Neutrophil (primary cell): ENCODE measurements around the gene TYSND1.
"Not testable (repeated sequence)": the region's sequence is repeated elsewhere in the genome, so short reads cannot be mapped to it uniquely, and the experiment has no call there.

Experiments
- H3K27ac ChIP-seq: fragments of 200-600 bp; sonication (generic); 2 replicates; pipeline ENCODE4 v1.5.1; 2016; ENCODE audit warnings: mild to moderate bottlenecking, moderate library complexity
- H3K27me3 ChIP-seq: fragments of 200-600 bp; sonication (generic); 2 replicates; pipeline ENCODE4 v1.6.0; 2016; ENCODE audit warnings: mild to moderate bottlenecking
- H3K36me3 ChIP-seq: fragments of 200-600 bp; sonication (generic); 2 replicates; pipeline ENCODE4 v1.5.1; 2017
- H3K4me1 ChIP-seq, 2 experiments: fragments of 200-600 bp in 1 of 2; sonication (generic) in 1 of 2; 1 replicate in 1 of 2; 2 replicates in 1 of 2; pipeline versions ENCODE4 v1.5.1 to v1.6.1; 2013 to 2016; ENCODE audit warnings: low read depth in 1 of 2, low read length in 1 of 2, mild to moderate bottlenecking in 1 of 2, moderate library complexity in 1 of 2; ENCODE audit not compliant: control insufficient read depth in 1 of 2, insufficient read depth in 1 of 2
- H3K4me3 ChIP-seq, 2 experiments: fragments of 200-600 bp in 1 of 2; sonication (generic) in 1 of 2; 1 replicate in 1 of 2; 2 replicates in 1 of 2; pipeline ENCODE4 v1.5.1; 2013 to 2016; ENCODE audit warnings: low read depth in 1 of 2, low read length in 1 of 2, mild to moderate bottlenecking in 1 of 2, moderate library complexity in 1 of 2
- H3K9me3 ChIP-seq: fragments of 200-600 bp; sonication (generic); 2 replicates; pipeline ENCODE4 v1.5.1; 2016
- TF ChIP-seq, protein P1 (sequence below): fragments of 200-600 bp; sonication (generic); IDR thresholded peaks from 2 replicates; pipeline ENCODE4 v1.5.1; 2016; ENCODE audit warnings: antibody characterized with exemption

The TYSND1 gene

GRCh38 chr10:70111496-70111895, 35.0 kb downstream of the TYSND1 start:
- H3K36me3 ChIP-seq, result no peaks in the 10 kb centered on the region
- no peaks in the 10 kb centered on the region for H3K27me3 ChIP-seq
- TF ChIP-seq, protein P1, sequence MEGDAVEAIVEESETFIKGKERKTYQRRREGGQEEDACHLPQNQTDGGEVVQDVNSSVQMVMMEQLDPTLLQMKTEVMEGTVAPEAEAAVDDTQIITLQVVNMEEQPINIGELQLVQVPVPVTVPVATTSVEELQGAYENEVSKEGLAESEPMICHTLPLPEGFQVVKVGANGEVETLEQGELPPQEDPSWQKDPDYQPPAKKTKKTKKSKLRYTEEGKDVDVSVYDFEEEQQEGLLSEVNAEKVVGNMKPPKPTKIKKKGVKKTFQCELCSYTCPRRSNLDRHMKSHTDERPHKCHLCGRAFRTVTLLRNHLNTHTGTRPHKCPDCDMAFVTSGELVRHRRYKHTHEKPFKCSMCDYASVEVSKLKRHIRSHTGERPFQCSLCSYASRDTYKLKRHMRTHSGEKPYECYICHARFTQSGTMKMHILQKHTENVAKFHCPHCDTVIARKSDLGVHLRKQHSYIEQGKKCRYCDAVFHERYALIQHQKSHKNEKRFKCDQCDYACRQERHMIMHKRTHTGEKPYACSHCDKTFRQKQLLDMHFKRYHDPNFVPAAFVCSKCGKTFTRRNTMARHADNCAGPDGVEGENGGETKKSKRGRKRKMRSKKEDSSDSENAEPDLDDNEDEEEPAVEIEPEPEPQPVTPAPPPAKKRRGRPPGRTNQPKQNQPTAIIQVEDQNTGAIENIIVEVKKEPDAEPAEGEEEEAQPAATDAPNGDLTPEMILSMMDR, result no peak
- no peaks in the 10 kb centered on the region for H3K4me1 ChIP-seq
- H3K9me3 ChIP-seq, result no peaks in the 10 kb centered on the region
- H3K27ac ChIP-seq, result no peak overlapping the region
- no peak overlapping the region for H3K4me3 ChIP-seq

DNA sequence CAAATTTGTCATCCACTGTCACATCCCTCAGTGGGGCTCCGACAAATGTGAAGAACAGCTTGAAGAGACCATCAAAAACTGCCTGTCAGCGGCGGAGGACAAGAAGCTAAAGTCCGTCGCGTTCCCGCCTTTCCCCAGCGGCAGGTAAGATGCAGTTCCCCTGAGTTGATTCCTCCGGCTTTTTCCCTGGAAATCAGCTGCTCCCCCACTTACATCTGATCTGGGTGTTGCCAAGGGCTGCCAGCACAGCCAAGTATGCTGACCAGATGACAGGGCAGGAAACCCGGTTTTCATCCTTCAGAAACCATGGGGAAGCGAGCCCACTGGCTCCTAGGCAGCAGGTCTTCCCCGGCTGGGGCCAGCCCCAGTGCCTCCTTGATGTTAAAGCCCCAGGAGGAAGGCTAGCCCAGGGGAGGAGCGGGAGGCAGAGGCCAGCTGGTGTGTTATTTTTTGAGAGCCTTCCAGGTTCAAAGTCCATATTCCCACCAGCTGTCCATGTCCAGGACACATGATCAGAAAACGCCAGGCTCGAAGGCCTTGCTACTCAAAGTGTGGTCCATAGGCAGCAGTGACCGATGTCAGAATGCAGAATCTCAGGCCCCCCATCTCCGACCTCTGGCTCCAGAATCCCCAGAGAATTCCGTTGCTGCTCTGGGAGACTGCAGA, 37.3 kb downstream of the TYSND1 start:
- no peaks in the 10 kb centered on the region for H3K4me1 ChIP-seq
- no peak overlapping the region for H3K27ac ChIP-seq
- TF ChIP-seq, protein P1, result no peak
- H3K27me3 ChIP-seq, result no peaks in the 10 kb centered on the region
- no peaks in the 10 kb centered on the region for H3K9me3 ChIP-seq
- no peaks in the 10 kb centered on the region for H3K36me3 ChIP-seq
- no peak overlapping the region for H3K4me3 ChIP-seq

DNA sequence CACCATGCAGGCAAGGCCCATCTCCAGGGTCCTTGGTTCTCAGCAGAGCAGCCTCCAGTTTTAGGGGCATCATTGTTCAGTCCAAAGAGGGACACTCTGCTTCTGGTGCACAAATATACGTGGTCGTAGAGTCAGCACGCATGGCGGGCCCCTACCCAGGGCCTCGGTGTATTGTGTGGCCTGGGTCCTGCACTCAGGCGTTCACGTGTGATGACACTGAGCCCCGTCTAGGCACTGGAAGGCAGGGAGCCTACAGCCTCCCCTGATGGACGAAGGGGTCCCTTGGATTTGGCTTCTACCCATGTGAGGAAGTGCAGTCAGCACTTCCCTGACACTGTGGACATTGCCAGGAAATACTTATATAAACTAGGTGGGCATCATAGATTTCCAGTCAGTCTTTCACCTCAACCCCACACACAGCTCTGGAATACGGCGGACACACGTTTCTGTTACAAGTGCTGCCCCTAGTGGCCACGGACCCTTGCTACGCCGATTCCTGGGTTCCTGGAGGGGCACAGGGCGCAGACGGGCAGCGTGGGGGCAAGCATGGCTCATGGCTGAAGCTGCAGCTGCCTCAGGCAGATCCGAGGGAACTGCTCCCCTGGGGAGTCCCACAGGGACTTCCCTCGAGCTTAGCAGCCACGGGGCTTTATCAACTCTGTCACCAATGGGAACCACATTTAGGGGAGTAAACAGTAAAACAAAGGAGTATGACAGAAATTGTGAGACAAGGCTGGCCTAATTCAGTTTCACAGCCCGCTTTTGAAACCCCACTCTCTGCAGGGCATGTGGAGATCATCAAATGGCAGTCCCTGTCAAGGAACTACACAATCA, 39.3 kb downstream of the TYSND1 start:
- no peak overlapping the region for H3K4me3 ChIP-seq
- no peaks in the 10 kb centered on the region for H3K27me3 ChIP-seq
- no peaks in the 10 kb centered on the region for H3K4me1 ChIP-seq
- no peak overlapping the region for H3K27ac ChIP-seq
- no peaks in the 10 kb centered on the region for H3K36me3 ChIP-seq
- H3K9me3 ChIP-seq, result no peaks in the 10 kb centered on the region
- TF ChIP-seq, protein P1, result no peak

GRCh38 chr10:70101668-70102067, 44.8 kb downstream of the TYSND1 start:
- H3K4me1 ChIP-seq, result no peaks in the 10 kb centered on the region
- no peak overlapping the region for H3K27ac ChIP-seq
- H3K27me3 ChIP-seq, result no peaks in the 10 kb centered on the region
- no peak overlapping the region for H3K4me3 ChIP-seq
- H3K36me3 ChIP-seq, result no peaks in the 10 kb centered on the region
- H3K9me3 ChIP-seq, result no peaks in the 10 kb centered on the region
- TF ChIP-seq, protein P1, result no peak

DNA sequence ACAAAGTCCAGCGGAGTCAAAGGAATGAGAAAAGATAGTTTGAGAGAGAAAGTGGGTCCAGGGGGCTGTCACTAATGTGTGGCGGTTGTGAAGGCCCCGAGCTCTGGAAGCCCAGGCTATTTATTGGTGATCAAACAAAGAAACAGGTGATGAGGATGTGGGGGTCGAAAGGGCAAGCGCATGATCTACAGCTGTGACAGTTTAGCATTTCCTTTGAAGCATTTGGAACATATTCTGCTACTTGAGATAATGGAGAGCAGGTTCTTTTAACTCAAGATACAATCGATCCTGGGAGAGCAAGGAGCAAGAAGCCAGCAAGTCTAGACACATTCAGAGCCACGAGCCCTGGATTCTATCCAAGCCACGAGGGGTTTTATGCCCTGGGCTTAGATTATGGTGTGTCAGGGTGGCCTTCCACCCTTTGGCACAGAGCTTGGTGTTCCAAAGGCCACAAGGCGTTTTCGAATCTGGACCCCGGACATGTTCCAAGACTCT, 45.4 kb downstream of the TYSND1 start:
- not testable (repeated sequence) for H3K36me3 ChIP-seq, H3K27ac ChIP-seq, H3K4me3 ChIP-seq, H3K9me3 ChIP-seq, H3K27me3 ChIP-seq, H3K4me1 ChIP-seq

- Histone ChIP-seq H3K9me3 (no peaks in the 10 kb centered on the region), H3K4me1 (no peaks in the 10 kb centered on the region), H3K27ac (no peak overlapping the region), H3K4me3 (no peak overlapping the region), H3K27me3 (no peaks in the 10 kb centered on the region), H3K36me3 (no peaks in the 10 kb centered on the region)
- TF ChIP-seq, protein P1, result no peak
Measured at GRCh38 chr10:70098271-70098670, 48.2 kb downstream of the TYSND1 start.
